HepG2 (cell line): Measurements from ENCODE around the gene TRH. TPM values are rescaled to one million over a fixed set of nuclear protein-coding genes. Genes with fewer than 3 reads are reported as not detected.

ENCODE experiments used
- ATAC-seq: fragments of 200-7000 bp; cut with Tn5 transposase; 3 replicates; pipeline ENCODE4 v1.9.1; 2020; ENCODE audit warnings: mild to moderate bottlenecking, moderate library complexity
- BruUV-seq: library from RNA; stranded (reverse); fragments of 400-500 nt; replicated peaks from 2 replicates; lab custom pipeline; 2021; lab: Mats Ljungman, UMichigan
- CTCF ChIA-PET: fragments of 300-600 bp; formaldehyde crosslinking; extraction: SDS; loops from one replicate; lab custom pipeline; 2021; ENCODE audit warnings: low total read pairs, inconsistent platforms, low intra/inter-chr PET ratio; lab: Yijun Ruan, JAX
- POLR2A ChIA-PET: fragments of 350-600 bp; sonication (Branson Sonifier 250); formaldehyde crosslinking; loops from one replicate; lab custom pipeline; 2020; ENCODE audit warnings: antibody characterized with exemption, inconsistent platforms; lab: Yijun Ruan, JAX
- DNase-seq: peaks from one replicate; pipeline ENCODE4 v3.0.0-alpha.2; 2015; ENCODE audit warnings: low spot score
- FAIRE-seq: peaks from 3 replicates; lab custom pipeline; 2011; peaks lifted over from hg19 to GRCh38; lab: Jason Lieb, UNC
- H2AFZ ChIP-seq: one replicate; pipeline ENCODE4 v1.6.1; 2011; ENCODE audit warnings: low read length, inconsistent platforms
- H3K27ac ChIP-seq: fragments of 300-600 bp; 3 replicates; pipeline ENCODE4 v1.8.0; 2011; ENCODE audit warnings: mixed run types, mild to moderate bottlenecking, mixed read lengths, low read length, inconsistent platforms; ENCODE audit not compliant: insufficient read depth; ENCODE audit errors: extremely low read length
- H3K27me3 ChIP-seq, 2 experiments: fragments of 200-600 bp in 1 of 2; 2 replicates in 1 of 2; 3 replicates in 1 of 2; pipeline versions ENCODE4 v1.6.0 to v1.8.0; 2011; ENCODE audit warnings: low read length in 2 of 2, mild to moderate bottlenecking in 2 of 2, moderate library complexity in 2 of 2, inconsistent platforms in 1 of 2; ENCODE audit not compliant: insufficient read depth in 2 of 2, control insufficient read depth in 1 of 2
- H3K36me3 ChIP-seq, 2 experiments: fragments of 200-600 bp in 1 of 2; replicated peaks in 1 of 2; 2 replicates in 1 of 2; 3 replicates in 1 of 2; pipeline versions ENCODE4 v1.5.1 to v1.8.0; 2011; ENCODE audit warnings: low read length in 2 of 2, inconsistent platforms in 1 of 2; ENCODE audit not compliant: insufficient read depth in 2 of 2, control insufficient read depth in 1 of 2
- H3K4me1 ChIP-seq: 2 replicates; pipeline ENCODE4 v1.5.1; 2012; ENCODE audit warnings: low read length, inconsistent platforms; ENCODE audit not compliant: insufficient read depth
- H3K4me2 ChIP-seq: 2 replicates; pipeline ENCODE4 v1.6.0; 2011; ENCODE audit warnings: low read depth, low read length, inconsistent platforms
- H3K4me3 ChIP-seq, 3 experiments: fragments of 200-600 bp in 1 of 3; sonication (generic), shearing (Covaris generic) in 1 of 3; replicated peaks in 1 of 3; 2 replicates each; pipeline ENCODE4 v1.5.1; 2011 to 2016; ENCODE audit warnings: low read length in 3 of 3, inconsistent platforms in 2 of 3, low read depth in 2 of 3, mild to moderate bottlenecking in 2 of 3, control low read depth in 1 of 3, mixed read lengths in 1 of 3; ENCODE audit not compliant: insufficient read depth in 1 of 3
- H3K79me2 ChIP-seq: one replicate; pipeline ENCODE4 v1.6.1; 2011; ENCODE audit warnings: low read length, inconsistent platforms; ENCODE audit not compliant: insufficient read depth
- H3K9ac ChIP-seq: 2 replicates; pipeline ENCODE4 v1.6.0; 2011; ENCODE audit warnings: mild to moderate bottlenecking, low read depth, low read length, inconsistent platforms; ENCODE audit not compliant: insufficient read depth
- H3K9me3 ChIP-seq: 2 replicates; pipeline ENCODE4 v1.5.1; 2012; ENCODE audit warnings: mild to moderate bottlenecking, low read length
- H4K20me1 ChIP-seq: 2 replicates; pipeline ENCODE4 v1.6.0; 2011; ENCODE audit warnings: inconsistent platforms, mild to moderate bottlenecking, low read length, moderate library complexity; ENCODE audit not compliant: insufficient read depth
- AGO1 ChIP-seq: fragments of 200-400 bp; formaldehyde crosslinking; IDR thresholded peaks from 2 replicates; pipeline ENCODE4 v1.6.1; 2017; ENCODE audit warnings: mild to moderate bottlenecking, low read depth, low read length, moderate library complexity; ENCODE audit not compliant: poor library complexity, severe bottlenecking
- HOXA3 ChIP-seq: sonication (generic); formaldehyde crosslinking; IDR thresholded peaks from 2 replicates; pipeline ENCODE4 v1.5.0; 2020; ENCODE audit warnings: missing genetic modification reagents
- MIER3 ChIP-seq: IDR thresholded peaks from 2 replicates; pipeline ENCODE4 v1.6.1; 2016; ENCODE audit warnings: missing compliant biosample characterization, borderline replicate concordance
- NR2F1 ChIP-seq, 2 experiments: fragments of 450-650 bp in 1 of 2; formaldehyde crosslinking in 1 of 2; IDR thresholded peaks; 2 replicates each; pipeline versions ENCODE4 v1.5.0 to v1.6.1; 2016 to 2020; ENCODE audit warnings: mild to moderate bottlenecking in 1 of 2, missing compliant biosample characterization in 1 of 2, missing genetic modification reagents in 1 of 2, moderate library complexity in 1 of 2
- SPEN ChIP-seq: sonication (generic); formaldehyde crosslinking; IDR thresholded peaks from 2 replicates; pipeline ENCODE4 v1.5.1; 2020; ENCODE audit warnings: low read depth, mild to moderate bottlenecking, missing genetic modification reagents
- THAP9 ChIP-seq: sonication (generic); formaldehyde crosslinking; IDR thresholded peaks from 2 replicates; pipeline ENCODE4; 2020; ENCODE audit warnings: missing genetic modification reagents, mild to moderate bottlenecking, borderline replicate concordance
- ZNF550 ChIP-seq: sonication (generic); formaldehyde crosslinking; IDR thresholded peaks from 2 replicates; pipeline ENCODE4 v1.4.0; 2020; ENCODE audit warnings: mild to moderate bottlenecking, missing genetic modification reagents, borderline replicate concordance
- WGBS: methylation state at CpG from one replicate; pipeline ENCODE4 v1.1.6; 2017; ENCODE audit warnings: low lambda C conversion rate; 5-methylcytosine and 5-hydroxymethylcytosine counted together
- in situ Hi-C: cut with HindIII; loops from 2 replicates; pipeline ENCODE4 v1.10.0; 2017; ENCODE audit warnings: low pct_unique_long_range_greater_than_20kb; ENCODE audit not compliant: extremely low pct_ligation_motif_present
- intact Hi-C: fragments of 100-400 bp; cut with micrococcal nuclease; formaldehyde crosslinking; loops from one replicate; pipeline ENCODE4 v1.10.0; 2022; ENCODE audit not compliant: unreplicated experiment
- polyA plus RNA-seq, 8 experiments: library from polyadenylated mRNA; depleted of rRNA in 3 of 8; stranded (reverse) in 7 of 8; unstranded in 1 of 8; fragments of >200 nt; fragmentation: Illumina TruSeq in 4 of 8; extraction: Trizol in 4 of 8; gene quantifications; 2 replicates each; pipeline versions ENCODE4 v1.2.1 to v1.2.3, GENCODE V29; 2011 to 2016; ENCODE audit warnings: low read depth in 4 of 8, missing spikeins in 1 of 8, mixed read lengths in 1 of 8; ENCODE audit not compliant: insufficient read depth in 1 of 8
- total RNA-seq, 5 experiments: library from RNA; depleted of rRNA; stranded (reverse); fragments of >200 nt; fragmentation: Illumina TruSeq; extraction: Trizol; gene quantifications; 2 replicates each; pipeline ENCODE4 v1.2.3, GENCODE V29; 2016; ENCODE audit warnings: low read depth in 1 of 5
- TF ChIP-seq, protein P1 (sequence below): IDR thresholded peaks from 2 replicates; pipeline ENCODE4 v1.6.1; 2016; ENCODE audit warnings: control low read depth
- TF ChIP-seq, protein P2 (sequence below): sonication (generic); formaldehyde crosslinking; IDR thresholded peaks from 2 replicates; pipeline ENCODE4 v1.4.0; 2020; ENCODE audit warnings: mild to moderate bottlenecking, missing genetic modification reagents, borderline replicate concordance

The TRH gene
- total and polyA plus RNA-seq, 2 of the 13 experiments (the other 11 are each of a cell fraction or from before 2014, with no cell fraction given) = not detected

GRCh38 chr3:129976286-129976685 lies 1.8 kb downstream of the TRH start:
- ChIA-PET CTCF (interaction anchor here (1.6 kb wide), 1 partner anchor 34 kb away, joined by 4 read pairs; no protein-coding TSS in a partner anchor), POLR2A (no interaction called here)
- no peak overlapping the region for H2AFZ ChIP-seq
- H3K36me3 ChIP-seq = no peaks in the 10 kb centered on the region
- H3K9ac ChIP-seq = no peak overlapping the region
- no peaks in the 10 kb centered on the region for H3K9me3 ChIP-seq
- no peak overlapping the region for H3K27ac ChIP-seq
- intact Hi-C loops (no loop called here), in situ Hi-C loops (no loop called here)
- ATAC-seq (no peak), DNase-seq (no peak), FAIRE-seq (no peak)
- no TSS peak for BruUV-seq
- H3K4me1 ChIP-seq = peaks cover 10% of the 10 kb centered on the region
- no peaks in the 10 kb centered on the region for H3K79me2 ChIP-seq
- H3K27me3 ChIP-seq = peaks cover 3 to 52% of the 10 kb centered on the region in 2 experiments; a peak in 4 of 5 replicates
- no peak overlapping the region for H3K4me3 ChIP-seq
- no peaks in the 10 kb centered on the region for H4K20me1 ChIP-seq
- no peak overlapping the region for H3K4me2 ChIP-seq
- TF ChIP-seq, protein P1, sequence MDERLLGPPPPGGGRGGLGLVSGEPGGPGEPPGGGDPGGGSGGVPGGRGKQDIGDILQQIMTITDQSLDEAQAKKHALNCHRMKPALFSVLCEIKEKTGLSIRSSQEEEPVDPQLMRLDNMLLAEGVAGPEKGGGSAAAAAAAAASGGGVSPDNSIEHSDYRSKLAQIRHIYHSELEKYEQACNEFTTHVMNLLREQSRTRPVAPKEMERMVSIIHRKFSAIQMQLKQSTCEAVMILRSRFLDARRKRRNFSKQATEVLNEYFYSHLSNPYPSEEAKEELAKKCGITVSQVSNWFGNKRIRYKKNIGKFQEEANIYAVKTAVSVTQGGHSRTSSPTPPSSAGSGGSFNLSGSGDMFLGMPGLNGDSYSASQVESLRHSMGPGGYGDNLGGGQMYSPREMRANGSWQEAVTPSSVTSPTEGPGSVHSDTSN = no peak
- TF ChIP-seq AGO1 (no peak), ZNF550 (CRISPR knock-in tag) (no peak), HOXA3 (CRISPR knock-in tag) (no peak), NR2F1 (CRISPR knock-in tag; IDR thresholded peaks at IDR 0.05) (no peak), THAP9 (CRISPR knock-in tag) (no peak), SPEN (CRISPR knock-in tag) (no peak), MIER3 (CRISPR knock-in tag) (no peak)
- TF ChIP-seq, protein P2, sequence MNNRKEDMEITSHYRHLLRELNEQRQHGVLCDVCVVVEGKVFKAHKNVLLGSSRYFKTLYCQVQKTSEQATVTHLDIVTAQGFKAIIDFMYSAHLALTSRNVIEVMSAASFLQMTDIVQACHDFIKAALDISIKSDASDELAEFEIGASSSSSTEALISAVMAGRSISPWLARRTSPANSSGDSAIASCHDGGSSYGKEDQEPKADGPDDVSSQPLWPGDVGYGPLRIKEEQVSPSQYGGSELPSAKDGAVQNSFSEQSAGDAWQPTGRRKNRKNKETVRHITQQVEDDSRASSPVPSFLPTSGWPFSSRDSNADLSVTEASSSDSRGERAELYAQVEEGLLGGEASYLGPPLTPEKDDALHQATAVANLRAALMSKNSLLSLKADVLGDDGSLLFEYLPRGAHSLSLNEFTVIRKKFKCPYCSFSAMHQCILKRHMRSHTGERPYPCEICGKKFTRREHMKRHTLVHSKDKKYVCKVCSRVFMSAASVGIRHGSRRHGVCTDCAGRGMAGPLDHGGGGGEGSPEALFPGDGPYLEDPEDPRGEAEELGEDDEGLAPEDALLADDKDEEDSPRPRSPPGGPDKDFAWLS (CRISPR knock-in tag) = no peak
- 52% methylated on average over 4 of the region's 4 CpGs for WGBS
